DMS53 (cell line): ENCODE measurements around the gene PRDX6.
A peak's percentile ranks its signal among the peaks of the same experiment; 100 is the strongest.
"Not testable (repeated sequence)": the region's sequence is repeated elsewhere in the genome, so short reads cannot be mapped to it uniquely, and the experiment has no call there.

Source experiments
- DNase-seq: peaks from one replicate; lab custom pipeline; 2025; lab: John Stamatoyannopoulos, UW

Gene PRDX6

GRCh38 chr1:173477286-173478093 is at the start of gene PRDX6:
Gene PRDX6 (plus strand): TSS chr1:173477335. CDS start chr1:173477398, 63 bp downstream.
- DNase-seq, result peak; percentile 83

GRCh38 chr1:173429471-173430402 is 47.4 kb upstream of the PRDX6 start:
- DNase-seq, result peak; percentile 61

- no peak for DNase-seq
Observed at GRCh38 chr1:173430677-173431303, 46.3 kb upstream of the PRDX6 start.

- peak; percentile 89 for DNase-seq
Observed at GRCh38 chr1:173431304-173432045, 45.7 kb upstream of the PRDX6 start.

- DNase-seq, result no peak
Observed at GRCh38 chr1:173432331-173432730, 44.8 kb upstream of the PRDX6 start.

- no peak for DNase-seq
Observed at GRCh38 chr1:173433751-173434326, 43.3 kb upstream of the PRDX6 start.

GRCh38 chr1:173436841-173437428 is 40.2 kb upstream of the PRDX6 start:
- DNase-seq, result no peak

- DNase-seq, result no peak
Observed at GRCh38 chr1:173438675-173439074, 38.5 kb upstream of the PRDX6 start.

GRCh38 chr1:173440430-173440829 is 36.7 kb upstream of the PRDX6 start:
- DNase-seq, result no peak

- no peak for DNase-seq
Observed at GRCh38 chr1:173444757-173445156, 32.4 kb upstream of the PRDX6 start.

GRCh38 chr1:173445164-173445563 is 32.0 kb upstream of the PRDX6 start:
- DNase-seq, result no peak

- no peak for DNase-seq
Observed at GRCh38 chr1:173445656-173446055, 31.5 kb upstream of the PRDX6 start.

GRCh38 chr1:173447224-173447623 is 29.9 kb upstream of the PRDX6 start:
- no peak for DNase-seq

GRCh38 chr1:173448945-173449344 is 28.2 kb upstream of the PRDX6 start:
- DNase-seq, result no peak

- no peak for DNase-seq
Observed at GRCh38 chr1:173451981-173452380, 25.2 kb upstream of the PRDX6 start.

- DNase-seq, result no peak
Observed at GRCh38 chr1:173453982-173454381, 23.2 kb upstream of the PRDX6 start.

GRCh38 chr1:173454966-173455524 is 22.1 kb upstream of the PRDX6 start:
- no peak for DNase-seq

GRCh38 chr1:173459885-173460284 is 17.2 kb upstream of the PRDX6 start:
- no peak for DNase-seq

GRCh38 chr1:173462666-173463065 is 14.5 kb upstream of the PRDX6 start:
- not testable (repeated sequence) for DNase-seq

- not testable (repeated sequence) for DNase-seq
Observed at GRCh38 chr1:173464185-173464584, 12.9 kb upstream of the PRDX6 start.

- DNase-seq, result no peak
Observed at GRCh38 chr1:173467426-173467825, 9.7 kb upstream of the PRDX6 start.
